ENCODE results near the gene BRINP2. TPM values are rescaled to one million over a fixed set of nuclear protein-coding genes. Genes with fewer than 3 reads are reported as not detected.

BRINP2 gene
- total and polyA plus RNA-seq, 2 of the 8 experiments (the other 6 are each of a cell fraction or from before 2014, with no cell fraction given), result 0.39 to 0.42 TPM

DNA sequence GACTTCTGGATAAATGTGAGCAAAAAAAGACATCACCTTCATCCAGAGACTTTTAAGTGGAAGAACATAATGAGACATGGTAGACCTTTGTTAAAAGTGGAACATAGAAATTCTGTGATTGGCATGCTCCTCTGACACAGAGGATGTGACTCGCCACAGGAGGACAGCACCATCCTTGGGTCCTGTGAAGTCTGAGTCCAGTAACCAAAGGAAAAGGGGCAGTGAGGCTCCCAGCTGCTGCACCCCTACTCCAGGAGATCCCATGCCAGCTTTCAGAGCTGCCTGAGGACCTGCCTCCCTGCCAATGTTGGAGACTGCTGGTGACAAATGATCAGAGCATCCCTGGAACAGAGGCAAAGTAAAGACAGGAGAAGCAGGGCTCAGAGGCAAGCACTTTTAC lies 136.2 kb downstream of the BRINP2 start:
- ChIA-PET CTCF (ENCODE audit: partially characterized antibody) (interaction anchor here (0.8 kb wide), 1 partner anchor 474 kb away, joined by 3 read pairs; no protein-coding TSS in a partner anchor), POLR2A (ENCODE audit: partially characterized antibody) (no interaction called here)
- Histone ChIP-seq H3K27me3 (replicated peaks in 1 of 4; ENCODE audit: control insufficient read depth in 3 of 4, extremely low read depth in 1 of 4, insufficient read depth in 3 of 4, low read length in 3 of 4) (no peaks in the 10 kb centered on the region), H3K27ac (ENCODE audit: low read depth, low read length) (no peak overlapping the region), H3K56ac (replicated peaks; ENCODE audit: insufficient read length, low read depth, low read length) (no peak overlapping the region), H2BK20ac (ENCODE audit: low read length) (no peak overlapping the region), H2BK15ac (ENCODE audit: low read length) (no peak overlapping the region), H2BK120ac (replicated peaks; ENCODE audit: low read depth, low read length) (no peak overlapping the region), H3K36me3 (ENCODE audit: control insufficient read depth in 2 of 4, insufficient read depth in 4 of 4, low read length in 3 of 4) (no peaks in the 10 kb centered on the region), H4K5ac (ENCODE audit: insufficient read length, low read depth, low read length) (no peak overlapping the region), H4K91ac (replicated peaks; ENCODE audit: insufficient read length, low read length) (no peak overlapping the region), H3K23me2 (ENCODE audit: low read depth, low read length) (no peaks in the 10 kb centered on the region), H2BK12ac (ENCODE audit: low read depth, low read length) (no peak overlapping the region), H4K20me1 (replicated peaks in 1 of 2; ENCODE audit: control insufficient read depth in 1 of 2, insufficient read depth in 2 of 2, low read length in 2 of 2) (no peaks in the 10 kb centered on the region), H3K4me3 (ENCODE audit: extremely low read depth in 1 of 4, insufficient read depth in 2 of 4, low read depth in 3 of 4, low read length in 4 of 4) (no peak overlapping the region), H3K14ac (ENCODE audit: insufficient read length) (no peak overlapping the region), H3K9ac (replicated peaks in 1 of 4; ENCODE audit: extremely low read depth in 1 of 4, low read depth in 3 of 4, low read length in 3 of 4) (no peak overlapping the region), H3K79me1 (ENCODE audit: low read depth, low read length) (no peaks in the 10 kb centered on the region), H3K4me1 (replicated peaks in 1 of 4; ENCODE audit: control insufficient read depth in 3 of 4, insufficient read depth in 4 of 4, low read length in 3 of 4) (no peaks in the 10 kb centered on the region; a peak in 3 of 7 replicates), H3K79me2 (ENCODE audit: control insufficient read depth in 1 of 2, insufficient read depth in 2 of 2, low read length in 2 of 2) (no peaks in the 10 kb centered on the region), H3K4me2 (ENCODE audit: insufficient read depth in 1 of 2, low read depth in 2 of 2, low read length in 2 of 2) (no peak overlapping the region), H3K23ac (ENCODE audit: insufficient read length) (no peak overlapping the region), H3K18ac (ENCODE audit: extremely low read depth, low read length) (no peak overlapping the region), H2AFZ (ENCODE audit: low read length) (no peak overlapping the region), H2BK5ac (ENCODE audit: low read depth, low read length) (no peak overlapping the region), H3K4ac (replicated peaks; ENCODE audit: insufficient read length, low read depth, low read length) (no peak overlapping the region), H2AK5ac (ENCODE audit: low read depth, low read length) (no peak overlapping the region), H3K9me3 (ENCODE audit: insufficient read depth in 2 of 2, low read depth in 1 of 2, low read length in 1 of 2) (no peaks in the 10 kb centered on the region), H4K8ac (ENCODE audit: extremely low read depth, insufficient read depth, low read length) (no peak overlapping the region)
- 94% methylated on average over 1 of the region's 1 CpG; no CpG with 5 or more reads in 1 of the 2 experiments for WGBS, 2 experiments (ENCODE audit: extremely low coverage in 1 of 2, insufficient coverage in 1 of 2, insufficient read length in 1 of 2, insufficient replicate concordance in 2 of 2, low coverage in 1 of 2, low lambda C conversion rate in 2 of 2, missing lambda C conversion rate in 1 of 2)
- DNase-seq (ENCODE audit: low read depth in 1 of 2, low spot score in 2 of 2), result no peak
- TF ChIP-seq NANOG (IDR thresholded peaks at IDR 0.05; ENCODE audit: insufficient read depth, low read depth, low read length, poor library complexity, severe bottlenecking) (no peak), EP300 (IDR thresholded peaks at IDR 0.05; ENCODE audit: borderline replicate concordance in 1 of 2, low read depth in 2 of 2, low read length in 2 of 2) (no peak), BACH1 (IDR thresholded peaks at IDR 0.05; ENCODE audit: low read length) (no peak)
- no peak for FAIRE-seq

All from H1 (cell line).